NT2/D1 (cell line): ENCODE data around the gene RBPJL.
A peak's percentile ranks its signal among the peaks of the same experiment; 100 is the strongest.

Experiments used
- DNase-seq: peaks from one replicate; pipeline ENCODE4 v3.0.0-alpha.2; 2011; ENCODE audit warnings: low read depth, low spot score
- H3K27me3 ChIP-seq: 2 replicates; pipeline ENCODE4 v1.6.0; 2011; ENCODE audit warnings: mild to moderate bottlenecking; ENCODE audit not compliant: insufficient read length, insufficient read depth
- H3K36me3 ChIP-seq: 2 replicates; pipeline ENCODE4 v1.6.1; 2011; ENCODE audit warnings: mild to moderate bottlenecking, low read length, mixed read lengths; ENCODE audit not compliant: insufficient read depth, insufficient read length
- H3K4me1 ChIP-seq: 2 replicates; pipeline ENCODE4 v1.5.1; 2011; ENCODE audit not compliant: insufficient read depth, insufficient read length
- H3K4me3 ChIP-seq: 2 replicates; pipeline ENCODE4 v1.5.1; 2011; ENCODE audit warnings: low read depth; ENCODE audit not compliant: insufficient read length
- H3K9ac ChIP-seq: 2 replicates; pipeline ENCODE4 v1.6.0; 2011; ENCODE audit warnings: low read depth; ENCODE audit not compliant: insufficient read length
- H3K9me3 ChIP-seq: 2 replicates; pipeline ENCODE4 v1.5.1; 2011; ENCODE audit warnings: mild to moderate bottlenecking, low read length; ENCODE audit not compliant: insufficient read depth
- SUZ12 ChIP-seq: IDR thresholded peaks from 2 replicates; pipeline ENCODE4 v1.6.1; 2011; ENCODE audit not compliant: insufficient read length, insufficient read depth; ENCODE audit errors: extremely low read depth
- YY1 ChIP-seq: IDR thresholded peaks from 2 replicates; pipeline ENCODE4 v1.6.1; 2011; ENCODE audit not compliant: insufficient read length, insufficient read depth
- ZNF274 ChIP-seq: IDR thresholded peaks from 2 replicates; pipeline ENCODE4 v1.6.1; 2011; ENCODE audit warnings: mild to moderate bottlenecking, low read depth, low read length

Gene RBPJL

GRCh38 chr20:45288860-45289259 is 17.8 kb upstream of the RBPJL start:
- H3K36me3 ChIP-seq: no peaks in the 10 kb centered on the region
- TF ChIP-seq ZNF274 (no peak), YY1 (no peak), SUZ12 (no peak)
- H3K4me1 ChIP-seq: peaks cover 7% of the 10 kb centered on the region
- H3K9me3 ChIP-seq: no peaks in the 10 kb centered on the region
- H3K27me3 ChIP-seq: peaks cover 6% of the 10 kb centered on the region
- no peak overlapping the region for H3K4me3 ChIP-seq
- no peak overlapping the region for H3K9ac ChIP-seq
- no peak for DNase-seq

GRCh38 chr20:45289942-45290676 is 16.5 kb upstream of the RBPJL start:
- TF ChIP-seq ZNF274 (no peak), SUZ12 (no peak), YY1 (no peak)
- Histone ChIP-seq H3K9me3 (peaks cover 12% of the 10 kb centered on the region; the same call in 1 of the 2 replicates), H3K4me1 (peaks cover 7% of the 10 kb centered on the region), H3K36me3 (no peaks in the 10 kb centered on the region), H3K9ac (peak overlapping the region; percentile 17), H3K4me3 (no peak overlapping the region), H3K27me3 (peaks cover 16% of the 10 kb centered on the region)
- DNase-seq: no peak

- peak; percentile 66 for DNase-seq
- no peak overlapping the region for H3K4me3 ChIP-seq
Observed at GRCh38 chr20:45290677-45291355, 15.8 kb upstream of the RBPJL start.

GRCh38 chr20:45291526-45291925 is 15.1 kb upstream of the RBPJL start:
- H3K9me3 ChIP-seq: peaks cover 16% of the 10 kb centered on the region; the same call in 1 of the 2 replicates
- no peak overlapping the region for H3K9ac ChIP-seq
- H3K4me3 ChIP-seq: no peak overlapping the region
- TF ChIP-seq SUZ12: no peak
- TF ChIP-seq ZNF274: no peak
- no peak for TF ChIP-seq YY1
- peaks cover 7% of the 10 kb centered on the region for H3K4me1 ChIP-seq
- no peaks in the 10 kb centered on the region for H3K36me3 ChIP-seq
- peaks cover 16% of the 10 kb centered on the region for H3K27me3 ChIP-seq
- no peak for DNase-seq

More at GRCh38 chr20:45290677-45291355, 15.8 kb upstream of the RBPJL start:
- peaks cover 16% of the 10 kb centered on the region for H3K27me3 ChIP-seq
- H3K9me3 ChIP-seq: peaks cover 16% of the 10 kb centered on the region; the same call in 1 of the 2 replicates
- H3K9ac ChIP-seq: peak overlapping the region; percentile 17
- H3K36me3 ChIP-seq: no peaks in the 10 kb centered on the region
- peaks cover 7% of the 10 kb centered on the region for H3K4me1 ChIP-seq
- TF ChIP-seq SUZ12 (no peak), YY1 (no peak), ZNF274 (no peak)

GRCh38 chr20:45292343-45292742 is 14.3 kb upstream of the RBPJL start:
- Histone ChIP-seq H3K4me3 (no peak overlapping the region), H3K9me3 (peaks cover 16% of the 10 kb centered on the region; the same call in 1 of the 2 replicates), H3K9ac (no peak overlapping the region), H3K36me3 (no peaks in the 10 kb centered on the region), H3K27me3 (peaks cover 16% of the 10 kb centered on the region), H3K4me1 (peaks cover 3% of the 10 kb centered on the region)
- TF ChIP-seq SUZ12: no peak
- TF ChIP-seq ZNF274: no peak
- no peak for TF ChIP-seq YY1
- DNase-seq: no peak

GRCh38 chr20:45293041-45294002 is 13.3 kb upstream of the RBPJL start:
- Histone ChIP-seq H3K4me1 (peaks cover 3% of the 10 kb centered on the region), H3K36me3 (no peaks in the 10 kb centered on the region), H3K27me3 (peaks cover 16% of the 10 kb centered on the region), H3K4me3 (peak overlapping the region; percentile 68), H3K9ac (peak overlapping the region; percentile 85), H3K9me3 (peaks cover 16% of the 10 kb centered on the region; the same call in 1 of the 2 replicates)
- no peak for TF ChIP-seq ZNF274
- peak; percentile 88 for DNase-seq

- Histone ChIP-seq H3K36me3 (no peaks in the 10 kb centered on the region), H3K4me3 (no peak overlapping the region), H3K9me3 (peaks cover 16% of the 10 kb centered on the region; the same call in 1 of the 2 replicates), H3K27me3 (peaks cover 16% of the 10 kb centered on the region), H3K9ac (no peak overlapping the region), H3K4me1 (peaks cover 3% of the 10 kb centered on the region)
- TF ChIP-seq YY1 (no peak), SUZ12 (no peak), ZNF274 (no peak)
- no peak for DNase-seq
Observed at GRCh38 chr20:45294003-45294368, 12.7 kb upstream of the RBPJL start.
